Stomach smooth muscle (tissue), 2 donors: Measurements from ENCODE around the gene DDAH1.

Source experiments
- H3K27ac ChIP-seq: one replicate; pipeline ENCODE4 v1.7.0; 2013; ENCODE audit warnings: mild to moderate bottlenecking, low read length, inconsistent platforms
- H3K27me3 ChIP-seq, 2 donors: one replicate each; pipeline ENCODE4 v1.7.0; 2013; ENCODE audit warnings: low read length in 2 of 2; ENCODE audit not compliant: insufficient read depth in 2 of 2, control insufficient read depth in 1 of 2
- H3K36me3 ChIP-seq, 2 donors: one replicate each; pipeline ENCODE4 v1.7.0; 2013; ENCODE audit warnings: low read length in 2 of 2; ENCODE audit not compliant: control insufficient read depth in 2 of 2, insufficient read depth in 2 of 2
- H3K4me1 ChIP-seq: one replicate; pipeline ENCODE4 v1.7.0; 2013; ENCODE audit warnings: low read length; ENCODE audit not compliant: control insufficient read depth, insufficient read depth
- H3K4me3 ChIP-seq, 2 donors: one replicate each; pipeline ENCODE4 v1.7.0; 2013; ENCODE audit warnings: low read length in 2 of 2
- H3K9ac ChIP-seq, 2 donors: one replicate each; pipeline ENCODE4 v1.7.0; 2013; ENCODE audit warnings: low read length in 2 of 2, mild to moderate bottlenecking in 1 of 2
- H3K9me3 ChIP-seq, 2 donors: one replicate each; pipeline ENCODE4 v1.7.0; 2013; ENCODE audit warnings: low read length in 2 of 2; ENCODE audit not compliant: control insufficient read depth in 2 of 2
- donor health status: healthy.
- donor health status: Pancreatic carcinoma.

Gene DDAH1

DNA sequence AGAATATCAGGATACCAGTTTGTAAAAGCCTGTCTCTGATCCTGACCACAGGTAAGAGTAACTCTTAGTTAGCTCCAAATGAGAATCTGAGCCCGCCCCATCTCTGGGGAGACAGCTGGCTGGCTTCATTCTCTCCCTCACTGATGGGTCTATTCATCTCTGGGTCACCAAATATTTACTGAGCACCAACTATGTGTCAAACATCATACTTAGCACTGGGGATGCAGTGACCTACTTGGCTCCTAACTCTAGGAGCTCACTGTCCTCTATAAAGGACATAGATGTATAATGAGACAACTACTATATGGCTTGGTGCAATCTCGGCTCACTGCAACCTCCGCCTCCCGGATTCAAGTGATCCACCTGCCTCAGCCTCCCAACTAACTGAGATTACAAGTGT lies 158.7 kb downstream of the DDAH1 start:
- Histone ChIP-seq H3K9me3 (no peaks in the 10 kb centered on the region), H3K9ac (no peak overlapping the region), H3K27ac (no peak overlapping the region), H3K4me3 (no peak overlapping the region), H3K36me3 (no peaks in the 10 kb centered on the region), H3K27me3 (no peaks in the 10 kb centered on the region), H3K4me1 (peaks cover 2% of the 10 kb centered on the region)

DNA sequence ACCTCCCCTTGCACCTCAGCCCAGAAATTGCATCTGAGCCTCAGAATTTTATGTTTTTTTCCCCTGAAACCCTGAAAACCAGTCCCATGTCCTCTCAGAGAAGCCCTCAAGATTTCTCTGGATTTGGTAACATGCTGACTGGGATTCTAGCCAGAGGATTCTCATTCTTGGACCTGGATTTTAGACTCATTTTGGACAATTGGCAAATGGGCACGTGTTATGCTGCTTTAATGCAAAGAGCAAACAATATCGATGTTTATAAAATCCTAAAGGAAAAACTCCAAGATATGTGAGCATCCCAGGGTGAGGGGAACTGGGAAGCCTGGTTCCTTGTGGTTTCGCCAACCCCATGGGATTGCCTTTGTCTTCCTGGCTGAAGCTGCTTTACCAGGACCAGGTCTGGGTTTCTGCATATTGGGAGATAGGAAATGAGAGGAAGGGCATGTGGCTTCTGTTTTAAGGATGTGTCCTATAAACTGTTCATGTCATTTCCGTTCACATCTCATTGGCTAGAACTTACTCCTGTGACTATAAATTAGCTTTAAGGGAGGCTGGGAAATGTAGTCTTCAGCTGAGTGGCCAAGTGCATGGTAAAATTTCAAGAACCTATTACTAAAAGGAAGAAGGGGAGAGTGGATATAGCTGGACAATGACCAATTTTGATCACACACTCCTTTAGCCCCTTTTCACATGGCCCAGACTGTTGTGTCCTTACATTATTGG lies 161.4 kb downstream of the DDAH1 start:
- H3K36me3 ChIP-seq: no peaks in the 10 kb centered on the region
- no peak overlapping the region for H3K27ac ChIP-seq
- H3K4me1 ChIP-seq: peaks cover 5% of the 10 kb centered on the region
- no peaks in the 10 kb centered on the region for H3K27me3 ChIP-seq
- H3K9ac ChIP-seq: no peak overlapping the region
- H3K9me3 ChIP-seq: no peaks in the 10 kb centered on the region
- H3K4me3 ChIP-seq: no peak overlapping the region

DNA sequence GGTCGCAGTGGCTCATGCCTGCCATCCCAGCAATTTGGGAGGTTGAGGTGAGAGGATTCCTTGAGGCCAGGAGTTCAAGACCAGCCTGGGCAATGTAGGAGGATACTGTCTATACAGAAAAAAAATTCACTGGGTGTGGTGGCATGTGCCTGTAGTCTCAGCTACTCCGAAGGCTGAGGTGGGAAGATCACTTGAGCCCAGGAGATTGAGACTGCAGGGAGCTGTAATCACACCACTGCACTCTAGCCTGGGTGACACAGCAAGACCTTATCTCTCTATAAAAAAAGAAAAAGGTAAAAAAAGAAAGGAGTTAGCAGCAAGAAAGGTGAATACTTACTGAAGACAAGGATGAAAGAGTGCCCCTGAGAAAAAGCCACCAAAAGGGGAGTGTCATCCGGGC lies 164.8 kb downstream of the DDAH1 start:
- no peak overlapping the region for H3K9ac ChIP-seq
- H3K4me3 ChIP-seq: no peak overlapping the region
- H3K9me3 ChIP-seq: no peaks in the 10 kb centered on the region
- H3K36me3 ChIP-seq: no peaks in the 10 kb centered on the region
- peaks cover 13% of the 10 kb centered on the region for H3K4me1 ChIP-seq
- no peak overlapping the region for H3K27ac ChIP-seq
- H3K27me3 ChIP-seq: no peaks in the 10 kb centered on the region

DNA sequence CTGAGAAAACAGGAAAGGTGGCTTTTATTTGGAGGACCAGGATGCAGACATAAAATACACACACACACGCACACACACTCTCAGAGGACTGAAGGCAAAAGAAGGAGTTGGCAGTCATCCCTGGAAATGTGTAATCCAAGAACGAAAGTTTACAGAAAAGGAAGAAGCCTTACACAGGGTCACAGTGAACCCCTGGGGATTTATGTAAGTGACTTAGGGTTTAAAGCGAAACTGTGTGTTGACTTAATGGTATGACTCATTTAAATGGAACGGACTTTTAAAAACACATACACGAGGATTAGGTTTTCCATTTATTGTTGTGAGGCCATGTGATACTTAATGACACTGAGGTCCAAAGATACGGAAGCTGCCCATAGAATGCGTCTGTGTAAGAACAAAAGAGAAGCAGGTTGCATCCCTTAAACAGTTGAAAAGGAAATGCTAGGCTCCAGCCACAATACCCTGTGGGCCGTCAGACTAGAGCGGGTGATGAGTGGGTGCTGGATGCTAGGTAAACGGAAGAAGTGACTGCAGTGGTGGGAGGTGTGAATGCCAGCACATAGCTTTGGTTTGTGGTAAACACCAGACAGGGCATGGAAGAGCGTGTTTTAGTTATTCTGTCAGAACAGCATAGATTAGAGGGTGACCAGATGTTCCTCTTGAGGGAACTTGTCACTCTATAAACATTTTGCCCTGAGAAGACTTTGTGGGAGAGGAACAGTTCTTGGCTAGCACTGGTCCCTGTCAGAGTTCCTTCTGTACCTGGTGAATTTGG lies 166.9 kb downstream of the DDAH1 start:
- Histone ChIP-seq H3K9ac (peak overlapping the region; percentile 11 to 29), H3K27me3 (no peaks in the 10 kb centered on the region), H3K27ac (peak overlapping the region; percentile 73), H3K4me1 (peaks cover 13% of the 10 kb centered on the region), H3K4me3 (peak overlapping the region; percentile 12 to 54), H3K9me3 (no peaks in the 10 kb centered on the region), H3K36me3 (no peaks in the 10 kb centered on the region)

DNA sequence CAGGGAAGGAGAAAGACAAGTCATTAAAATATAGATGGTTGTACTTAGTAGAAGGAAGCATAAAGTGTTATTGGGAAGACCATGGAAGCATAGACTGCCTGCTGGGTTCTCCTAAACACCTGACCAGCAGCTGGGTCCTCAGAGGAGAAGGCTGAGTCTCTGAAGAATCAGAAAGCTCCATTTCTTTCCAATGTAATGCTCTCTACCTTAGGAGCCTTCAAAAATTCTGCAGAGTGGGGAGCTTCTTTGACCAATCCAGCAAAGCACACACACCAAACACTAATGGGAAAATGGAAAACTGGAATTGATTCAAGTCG lies 167.5 kb downstream of the DDAH1 start:
- H3K9me3 ChIP-seq: no peaks in the 10 kb centered on the region
- H3K4me1 ChIP-seq: peaks cover 13% of the 10 kb centered on the region
- no peaks in the 10 kb centered on the region for H3K27me3 ChIP-seq
- peak overlapping the region; percentile 73 for H3K27ac ChIP-seq
- no peaks in the 10 kb centered on the region for H3K36me3 ChIP-seq
- H3K4me3 ChIP-seq: peak overlapping the region; percentile 12 to 54
- no peak overlapping the region for H3K9ac ChIP-seq

DNA sequence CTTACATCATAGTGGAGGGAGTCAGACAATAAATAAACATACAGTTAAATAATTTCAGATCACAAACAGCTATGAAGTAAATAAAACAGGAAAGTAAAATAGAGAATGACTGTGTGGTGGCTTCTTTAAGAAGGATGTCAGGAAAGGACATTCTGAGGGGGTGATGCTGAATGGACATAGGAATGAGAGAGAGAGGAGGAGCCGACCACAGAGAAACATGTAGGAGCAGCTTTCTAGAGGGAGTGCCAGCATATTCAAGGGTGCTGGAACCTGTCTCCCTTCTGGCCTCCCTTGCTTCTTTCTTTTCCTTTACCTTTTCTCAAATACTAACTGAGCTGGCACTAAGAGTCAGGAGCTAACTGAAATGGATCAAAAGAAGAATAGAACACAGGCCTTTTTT lies 168.0 kb downstream of the DDAH1 start:
- Histone ChIP-seq H3K4me1 (peaks cover 13% of the 10 kb centered on the region), H3K27ac (peak overlapping the region; percentile 73), H3K9me3 (no peaks in the 10 kb centered on the region), H3K9ac (no peak overlapping the region), H3K27me3 (no peaks in the 10 kb centered on the region), H3K4me3 (peak overlapping the region in 1 of 2 donors; percentile 12), H3K36me3 (no peaks in the 10 kb centered on the region)

DNA sequence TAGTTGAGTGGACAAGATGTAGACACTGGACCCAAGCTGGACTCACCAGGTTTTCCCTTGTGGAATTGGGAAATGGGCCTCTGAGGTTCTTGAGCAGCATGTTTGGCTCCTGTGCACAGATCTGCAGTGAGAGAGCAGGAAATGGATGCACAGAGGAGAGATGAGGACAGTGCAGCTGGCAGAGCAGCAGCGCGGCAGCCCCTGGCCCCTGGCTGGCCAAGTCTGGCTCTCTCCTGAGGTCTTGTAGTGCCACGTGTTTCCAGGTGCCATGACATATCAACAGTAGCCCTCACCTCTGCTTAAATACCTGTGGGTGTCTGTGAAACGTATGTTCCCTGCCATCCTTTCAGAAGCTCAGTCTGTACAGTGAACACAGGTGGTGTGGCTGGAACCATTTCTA lies 169.3 kb downstream of the DDAH1 start:
- Histone ChIP-seq H3K27ac (no peak overlapping the region), H3K4me3 (no peak overlapping the region), H3K4me1 (peaks cover 13% of the 10 kb centered on the region), H3K9me3 (no peaks in the 10 kb centered on the region), H3K27me3 (no peaks in the 10 kb centered on the region), H3K9ac (no peak overlapping the region), H3K36me3 (no peaks in the 10 kb centered on the region)

DNA sequence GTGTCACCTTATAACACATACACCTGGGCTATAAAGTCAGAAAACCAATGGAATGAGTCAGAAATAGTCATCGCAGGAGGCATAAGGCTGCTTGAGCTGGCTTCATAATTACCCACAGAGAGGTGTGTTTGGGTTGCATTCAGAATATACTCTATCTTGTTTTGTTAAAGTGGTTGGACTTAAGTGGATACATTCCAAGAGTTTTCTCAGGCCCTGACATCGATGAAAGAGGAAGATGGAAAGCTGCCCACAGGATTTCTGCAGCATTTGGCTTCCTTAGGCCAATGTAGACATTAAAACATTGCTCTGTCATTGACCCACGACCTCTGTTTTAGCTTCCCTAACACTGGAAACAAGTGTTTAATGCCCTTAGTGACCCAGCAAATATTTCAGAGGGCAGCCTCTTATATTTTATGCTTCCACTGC lies 169.9 kb downstream of the DDAH1 start:
- Histone ChIP-seq H3K27me3 (no peaks in the 10 kb centered on the region), H3K9me3 (no peaks in the 10 kb centered on the region), H3K27ac (no peak overlapping the region), H3K4me1 (peaks cover 13% of the 10 kb centered on the region), H3K4me3 (no peak overlapping the region), H3K9ac (no peak overlapping the region), H3K36me3 (no peaks in the 10 kb centered on the region)

DNA sequence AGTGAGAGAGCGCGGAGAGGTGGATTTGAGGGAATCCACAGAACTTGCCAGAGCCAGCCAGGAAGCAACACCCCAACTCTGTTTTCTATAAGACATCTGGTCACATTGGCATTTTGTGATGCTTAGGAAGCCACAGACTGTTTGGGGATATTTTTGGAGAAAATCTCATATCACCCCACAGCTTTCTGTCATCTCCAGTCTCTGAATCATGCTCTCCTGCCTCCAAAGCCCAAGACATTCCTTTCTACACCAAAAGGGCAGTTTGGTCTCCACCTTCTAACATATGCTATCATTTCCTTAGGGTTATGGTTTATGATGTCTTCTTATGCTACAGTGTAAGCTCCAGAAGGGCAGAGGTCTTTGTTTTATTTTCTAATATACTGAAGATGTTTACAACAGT lies 174.1 kb downstream of the DDAH1 start:
- Histone ChIP-seq H3K9ac (no peak overlapping the region), H3K36me3 (no peaks in the 10 kb centered on the region), H3K27ac (no peak overlapping the region), H3K4me1 (no peaks in the 10 kb centered on the region), H3K9me3 (no peaks in the 10 kb centered on the region), H3K4me3 (no peak overlapping the region), H3K27me3 (no peaks in the 10 kb centered on the region)

DNA sequence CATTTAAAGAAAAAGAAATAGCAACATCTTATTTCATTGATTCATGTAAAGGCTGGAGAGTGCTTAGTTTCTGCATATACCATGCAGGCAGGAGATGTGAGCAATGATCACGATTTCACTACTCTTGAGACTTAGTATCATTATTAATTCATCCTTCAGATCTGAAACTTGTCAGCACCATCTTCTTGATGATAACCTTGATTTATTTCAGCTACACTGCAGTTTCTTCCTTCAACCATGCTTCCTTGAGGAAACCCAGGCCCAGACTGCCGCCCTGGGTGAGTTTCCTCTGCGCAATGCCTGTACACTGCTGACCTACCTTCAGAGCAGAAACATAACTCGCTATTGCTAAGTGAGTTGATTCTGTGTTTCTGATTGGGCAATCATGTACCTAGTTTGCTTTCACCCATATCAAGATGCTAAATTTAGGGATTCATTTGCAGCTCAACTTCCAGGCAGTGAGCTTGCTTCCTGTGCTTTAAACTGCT lies 175.1 kb downstream of the DDAH1 start:
- H3K9ac ChIP-seq: no peak overlapping the region
- H3K4me3 ChIP-seq: no peak overlapping the region
- H3K27me3 ChIP-seq: no peaks in the 10 kb centered on the region
- H3K27ac ChIP-seq: no peak overlapping the region
- no peaks in the 10 kb centered on the region for H3K36me3 ChIP-seq
- H3K9me3 ChIP-seq: no peaks in the 10 kb centered on the region
- H3K4me1 ChIP-seq: no peaks in the 10 kb centered on the region
